Stimulated activated CD4-positive, alpha-beta T cell treated with anti-CD3 and anti-CD28 coated beads, Interleukin-2, amount 100 ng/mL, for 4 hours (primary cell): ENCODE results near the gene TEX2.

Source experiments
- DNase-seq: peaks from one replicate; pipeline ENCODE4 v3.0.0-alpha.2; 2020; ENCODE audit warnings: low read depth

TEX2 gene

DNA sequence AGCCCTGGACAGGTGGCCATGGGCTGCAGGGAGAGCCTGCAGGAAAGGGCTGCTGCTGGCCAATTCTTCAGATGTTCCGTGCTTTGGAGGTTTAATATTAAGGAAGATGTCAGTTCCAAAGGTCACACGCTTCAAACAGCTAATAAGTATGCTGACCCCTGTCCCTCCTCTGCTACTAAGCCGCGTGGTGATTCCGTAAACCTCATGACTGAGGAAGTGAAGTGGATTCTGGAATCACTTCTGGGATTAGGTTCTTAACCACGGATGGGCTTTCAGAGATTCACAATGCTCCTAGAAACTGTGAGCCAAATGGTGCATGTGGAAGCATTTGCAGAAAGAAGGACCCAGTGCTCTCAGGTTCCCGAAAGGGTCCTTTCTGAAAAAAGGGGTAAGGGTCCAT is 104.7 kb downstream of the TEX2 start:
- DNase-seq = no peak

DNA sequence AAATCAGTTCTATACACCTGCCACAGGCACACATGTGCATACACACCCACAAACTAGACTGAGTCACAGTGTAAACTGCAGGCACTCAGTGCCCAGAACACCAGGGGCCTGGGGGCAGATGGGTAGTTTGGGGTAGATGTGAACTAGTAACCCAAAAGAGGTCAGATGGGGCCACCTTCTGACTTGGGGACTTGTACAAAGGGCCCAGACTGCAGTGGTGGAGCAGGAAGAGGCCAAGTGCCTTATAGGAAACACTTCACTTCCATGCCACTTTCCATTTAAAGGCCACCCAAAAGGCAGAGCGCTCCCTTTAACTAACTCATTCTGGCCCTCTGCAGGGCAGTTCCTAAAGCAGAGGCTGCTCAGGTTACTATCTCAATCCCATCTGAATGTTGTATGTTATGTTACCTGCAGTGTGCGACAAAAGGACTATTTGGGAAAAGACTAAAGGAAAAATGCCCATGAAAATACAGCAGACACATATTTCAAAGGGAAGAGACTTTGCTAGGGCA is 105.3 kb downstream of the TEX2 start:
- DNase-seq = no peak

DNA sequence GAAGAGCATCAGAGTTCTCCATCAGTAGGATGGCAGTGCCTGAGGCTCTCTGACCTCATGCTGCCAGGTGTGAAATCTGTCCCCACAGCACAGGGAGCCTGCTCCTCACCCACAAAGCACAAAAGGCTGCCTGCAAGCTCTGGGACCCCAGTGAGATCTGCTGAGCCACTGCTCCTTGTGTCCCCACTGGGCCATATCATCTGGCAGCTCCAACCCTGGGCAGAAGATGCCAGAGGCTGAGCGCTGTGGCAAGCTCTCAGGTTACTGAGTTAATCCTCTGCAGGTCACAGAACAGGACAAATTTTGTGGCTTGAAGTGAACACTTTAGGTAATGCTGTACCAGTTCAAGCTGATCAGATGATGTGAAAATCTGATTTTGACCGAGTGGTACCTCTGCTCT is 106.4 kb downstream of the TEX2 start:
- no peak for DNase-seq

DNA sequence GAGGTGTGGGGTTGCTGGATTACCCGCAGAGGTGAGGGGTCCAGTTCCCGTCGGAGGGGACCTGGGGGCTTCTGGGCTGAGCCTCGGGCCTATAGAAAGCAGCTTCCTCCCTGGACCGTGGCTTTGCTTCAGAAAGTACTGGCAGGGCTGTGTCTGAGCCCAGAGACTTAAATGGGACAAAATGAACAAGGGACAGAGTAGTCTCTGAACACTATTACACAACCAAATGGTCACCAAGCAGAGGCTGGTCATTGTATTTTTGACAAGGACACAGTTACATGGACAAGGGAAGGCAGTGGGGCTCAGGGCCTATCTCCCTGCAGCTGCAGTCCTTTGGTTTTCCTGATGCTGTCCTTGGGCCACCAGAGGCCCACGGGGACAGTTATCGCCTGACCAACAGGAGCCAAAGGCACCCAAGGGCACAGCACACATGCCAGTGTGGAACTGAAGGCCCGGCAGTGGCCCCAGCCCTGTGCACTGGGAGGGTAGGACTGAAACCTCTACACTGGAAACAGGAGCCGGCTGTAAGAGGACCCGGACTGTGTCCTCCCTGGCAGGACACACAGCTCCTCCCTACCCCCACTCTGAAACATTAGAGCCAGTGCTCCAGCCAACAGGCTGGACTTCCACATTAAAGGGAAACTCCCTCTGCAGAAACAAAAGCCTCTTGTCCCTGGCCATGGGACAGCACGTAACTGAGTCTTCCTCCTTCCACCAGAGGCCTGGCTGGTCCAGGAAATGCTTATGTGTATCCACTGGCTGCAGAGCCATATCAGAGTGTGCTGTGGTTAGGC is 107.1 kb downstream of the TEX2 start:
- no peak for DNase-seq

DNA sequence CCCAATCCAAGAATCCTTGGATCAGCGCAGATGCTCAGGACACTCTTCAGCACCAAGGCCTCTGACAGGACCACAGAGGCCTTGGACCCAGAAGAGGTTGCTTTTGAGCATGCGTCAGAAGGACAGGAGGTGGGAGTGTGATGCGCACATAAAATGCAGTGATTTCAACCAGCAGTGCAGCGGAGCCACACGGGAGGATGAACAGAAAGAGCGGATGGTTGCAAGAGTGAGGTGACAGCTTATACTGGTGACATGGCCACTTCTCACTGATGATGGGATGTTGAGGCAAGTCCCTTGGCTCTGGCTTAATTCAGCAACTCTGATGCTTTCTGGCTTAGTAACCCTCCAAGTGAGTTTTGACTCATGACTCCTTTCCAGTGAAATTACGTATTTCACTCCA is 107.9 kb downstream of the TEX2 start:
- no peak for DNase-seq

DNA sequence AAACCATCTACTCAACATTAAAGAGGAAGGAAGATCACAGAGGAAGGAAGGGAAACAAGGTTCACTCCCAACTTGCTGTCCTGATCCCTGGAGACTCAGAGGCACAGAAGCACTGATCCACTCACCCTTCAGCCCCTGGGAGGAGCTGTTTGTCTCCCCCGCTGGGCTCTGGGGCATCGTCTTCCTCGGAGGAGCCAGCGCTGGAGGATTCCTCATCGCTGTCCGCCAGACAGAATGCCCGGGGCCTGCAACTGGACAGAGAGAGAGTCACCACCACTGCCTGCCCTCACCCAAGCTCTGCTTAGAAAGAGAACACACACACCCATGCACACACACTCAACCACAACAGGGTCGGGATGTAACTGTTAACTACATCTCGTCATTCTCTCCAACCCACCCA is 108.3 kb downstream of the TEX2 start:
- no peak for DNase-seq

DNA sequence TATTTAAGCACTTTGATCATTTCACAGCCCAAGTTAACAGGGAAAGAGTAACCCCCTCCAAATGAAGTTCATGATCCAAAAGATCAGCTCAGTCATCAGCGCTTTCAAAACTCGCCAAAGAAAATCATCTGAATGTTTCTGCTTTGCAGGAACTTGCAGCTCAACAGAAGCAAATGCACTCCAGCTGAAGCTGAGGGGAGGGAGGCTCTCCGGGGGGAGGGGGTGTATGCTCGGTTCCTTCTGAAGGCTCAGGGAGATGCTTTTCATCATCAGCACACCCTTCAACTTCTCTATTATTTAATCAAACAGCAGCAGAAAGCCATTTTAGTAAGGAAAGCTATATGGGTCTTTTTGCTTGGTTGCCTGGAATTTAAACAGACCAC is 108.8 kb downstream of the TEX2 start:
- no peak for DNase-seq

DNA sequence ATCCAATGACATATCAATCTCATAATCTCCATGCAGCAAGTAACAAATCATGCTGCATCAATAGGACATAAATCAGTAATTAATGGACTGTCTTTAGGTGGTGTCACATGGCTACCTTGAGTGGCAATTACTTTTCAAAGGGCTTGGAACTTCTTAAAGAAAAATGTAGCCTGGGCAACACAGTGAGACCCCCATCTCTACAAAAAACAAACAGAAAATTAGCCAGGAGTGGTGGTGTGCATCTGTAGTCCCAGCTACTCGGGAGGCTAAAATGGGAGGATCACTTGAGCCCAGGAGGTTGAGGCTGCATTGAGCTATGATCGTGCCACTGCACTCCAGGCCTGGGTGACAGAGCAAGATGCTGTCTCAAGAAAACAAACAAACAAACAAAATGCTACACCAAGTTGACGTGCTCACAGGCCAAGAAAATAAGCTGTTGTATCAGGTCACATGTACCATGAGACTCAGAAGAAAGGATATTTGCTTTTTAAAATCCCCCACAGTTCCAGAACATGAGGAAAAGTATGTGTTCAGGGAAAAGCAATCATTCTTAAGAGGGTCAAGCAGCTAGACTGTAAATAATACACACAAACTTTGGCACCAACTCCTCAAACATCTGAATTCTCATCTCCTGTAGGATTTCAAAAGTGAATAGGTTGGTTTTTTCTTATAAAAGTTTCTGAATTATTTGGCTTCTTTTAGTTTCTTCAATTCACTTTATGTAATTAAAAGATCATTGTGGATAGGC is 109.3 kb downstream of the TEX2 start:
- no peak for DNase-seq

DNA sequence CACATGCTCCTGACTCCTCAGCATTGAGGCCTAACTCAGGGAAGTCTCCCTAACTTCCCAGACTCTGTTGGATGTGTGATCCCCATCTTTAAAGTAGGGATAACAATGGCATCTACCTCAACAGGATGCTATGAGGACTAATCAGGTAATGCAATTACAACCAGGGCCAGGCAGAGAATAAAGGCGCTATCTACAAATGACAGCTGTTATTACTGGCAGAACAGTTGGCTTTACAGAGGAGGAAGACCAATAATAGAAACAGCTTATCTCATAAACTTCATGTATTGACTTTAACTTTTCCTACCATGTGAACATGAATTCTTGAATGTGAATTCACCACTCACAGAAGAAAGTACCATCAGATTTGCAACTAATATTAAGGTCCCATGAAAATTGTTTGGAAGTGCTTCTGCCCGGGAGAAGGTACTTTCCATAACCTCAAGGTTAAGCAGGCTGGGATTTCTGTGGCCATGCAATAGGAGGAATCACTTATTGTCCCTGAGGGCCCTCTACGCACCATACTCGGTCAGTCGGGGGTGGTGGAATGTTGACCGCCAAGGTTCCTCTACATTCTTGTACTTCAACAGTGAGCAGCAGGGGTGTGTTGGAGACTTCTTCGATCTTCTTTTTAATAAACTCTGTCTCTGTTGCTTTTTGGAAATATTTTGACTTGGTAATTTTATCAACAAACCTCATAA is 110.5 kb downstream of the TEX2 start:
- DNase-seq = no peak

DNA sequence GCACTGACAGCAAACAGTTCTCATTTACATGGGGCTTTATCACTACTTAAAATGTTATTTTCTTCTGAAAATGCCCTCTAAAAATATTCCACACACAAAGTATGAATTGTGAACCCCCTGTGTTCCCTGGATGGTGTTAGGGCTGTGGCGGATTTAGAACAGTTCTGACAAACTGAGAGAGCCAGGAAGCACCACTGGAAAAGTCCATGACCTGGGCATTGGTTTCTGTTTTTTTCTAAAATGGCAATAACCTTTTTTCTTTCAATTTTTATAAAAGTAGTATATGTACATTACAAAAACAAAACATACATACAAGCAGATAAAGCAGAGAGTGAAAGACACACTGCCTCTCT is 112.1 kb downstream of the TEX2 start:
- no peak for DNase-seq

DNA sequence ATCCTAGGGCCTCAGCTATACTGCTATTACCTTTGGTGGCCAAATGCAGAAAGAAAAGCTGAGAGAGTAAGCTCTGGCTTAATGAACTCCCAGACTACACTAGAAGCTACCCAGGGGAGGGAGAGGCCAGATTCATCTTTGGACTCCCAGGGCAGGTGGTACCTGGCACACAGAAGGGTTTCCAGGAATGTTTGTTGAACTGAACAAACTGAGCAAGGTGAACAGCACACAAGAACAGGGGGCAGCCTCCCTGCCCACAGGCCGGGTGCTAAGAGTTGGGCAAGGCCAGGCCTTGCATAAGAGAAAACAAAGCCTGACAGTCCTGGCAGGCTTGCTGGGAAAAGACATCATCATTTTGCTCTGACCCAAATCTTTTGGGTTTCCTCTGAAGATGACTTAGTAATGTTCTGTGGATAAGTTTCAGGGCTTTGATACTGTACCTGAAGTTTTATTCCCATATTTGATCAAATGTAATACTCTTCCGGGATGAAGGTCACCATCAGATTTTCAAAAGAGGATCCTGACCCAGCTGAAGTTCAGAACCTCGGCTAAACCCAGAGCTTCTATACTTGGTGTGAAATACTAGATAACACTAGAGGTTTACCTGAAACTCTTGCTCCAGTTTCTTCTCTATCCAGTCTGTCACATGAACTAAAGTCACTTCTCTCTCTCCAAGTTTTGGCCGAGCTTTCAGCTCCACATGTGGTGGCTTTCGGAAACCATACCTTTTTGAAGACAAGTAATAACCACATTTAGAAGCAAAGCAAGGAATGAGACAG is 112.6 kb downstream of the TEX2 start:
- no peak for DNase-seq

DNA sequence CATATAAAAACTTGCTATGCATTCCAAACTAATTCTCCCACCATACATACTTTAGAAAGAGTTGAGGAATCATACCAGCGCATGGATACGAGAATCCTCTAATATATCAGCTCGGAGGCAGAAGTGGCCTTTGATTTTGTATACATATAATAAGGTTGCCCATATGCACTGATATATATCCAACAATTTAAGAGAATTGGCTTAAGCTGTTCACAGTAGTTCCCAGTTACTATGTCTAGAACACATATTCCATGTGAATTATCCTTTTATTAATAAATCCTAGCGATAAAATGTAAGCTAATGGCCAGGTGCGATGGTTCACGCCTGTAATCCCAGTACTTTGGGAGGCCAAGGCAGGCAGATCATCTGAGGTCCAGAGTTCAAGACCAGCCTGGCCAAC is 113.9 kb downstream of the TEX2 start:
- no peak for DNase-seq

DNA sequence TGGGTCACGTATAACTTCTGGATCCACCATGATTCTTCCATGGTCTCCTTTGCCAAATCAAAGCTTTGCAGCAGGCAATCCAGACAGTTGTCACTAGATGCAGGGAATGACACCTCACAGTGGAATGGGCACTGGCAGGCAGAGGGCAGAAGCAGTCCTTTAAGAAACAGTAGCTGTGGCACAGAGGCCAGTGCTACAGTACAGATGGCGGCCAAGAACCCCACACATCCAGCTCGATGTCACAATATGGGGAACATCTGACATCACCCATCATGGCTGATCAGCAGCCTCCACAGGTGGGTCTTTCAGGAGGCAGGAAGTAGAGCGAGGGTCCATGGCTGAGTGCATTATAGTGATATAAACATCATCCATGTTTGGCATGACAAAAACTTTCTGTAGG is 114.4 kb downstream of the TEX2 start:
- no peak for DNase-seq

DNA sequence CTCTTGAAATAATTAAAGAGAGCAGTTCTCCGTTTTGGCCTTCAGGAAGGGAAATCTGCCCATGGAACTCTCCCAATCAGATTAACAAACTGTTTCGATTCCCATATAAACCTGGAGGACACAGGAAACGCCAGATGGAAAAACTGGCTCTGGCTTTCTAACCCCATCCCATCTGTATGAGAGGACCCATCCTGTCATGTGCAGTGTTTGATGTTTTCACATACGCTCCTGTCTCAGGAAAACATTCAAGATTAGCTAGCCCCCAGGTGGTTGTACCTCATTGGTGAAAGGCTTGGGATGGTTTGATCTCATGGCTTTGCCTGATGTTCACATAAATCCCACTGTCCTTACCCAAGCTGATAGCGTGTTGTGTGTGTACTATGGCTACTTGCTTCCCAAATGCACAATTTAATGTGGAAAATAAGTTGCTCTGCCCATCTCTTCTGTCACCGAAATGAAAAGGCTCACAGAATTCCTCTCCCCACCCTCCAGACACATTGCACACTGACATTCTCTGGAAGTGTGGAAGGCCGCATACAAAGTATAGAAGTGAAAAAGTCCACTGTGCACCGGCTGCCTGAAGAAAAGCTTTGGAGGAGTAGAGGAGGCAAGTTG is 114.9 kb downstream of the TEX2 start:
- no peak for DNase-seq

DNA sequence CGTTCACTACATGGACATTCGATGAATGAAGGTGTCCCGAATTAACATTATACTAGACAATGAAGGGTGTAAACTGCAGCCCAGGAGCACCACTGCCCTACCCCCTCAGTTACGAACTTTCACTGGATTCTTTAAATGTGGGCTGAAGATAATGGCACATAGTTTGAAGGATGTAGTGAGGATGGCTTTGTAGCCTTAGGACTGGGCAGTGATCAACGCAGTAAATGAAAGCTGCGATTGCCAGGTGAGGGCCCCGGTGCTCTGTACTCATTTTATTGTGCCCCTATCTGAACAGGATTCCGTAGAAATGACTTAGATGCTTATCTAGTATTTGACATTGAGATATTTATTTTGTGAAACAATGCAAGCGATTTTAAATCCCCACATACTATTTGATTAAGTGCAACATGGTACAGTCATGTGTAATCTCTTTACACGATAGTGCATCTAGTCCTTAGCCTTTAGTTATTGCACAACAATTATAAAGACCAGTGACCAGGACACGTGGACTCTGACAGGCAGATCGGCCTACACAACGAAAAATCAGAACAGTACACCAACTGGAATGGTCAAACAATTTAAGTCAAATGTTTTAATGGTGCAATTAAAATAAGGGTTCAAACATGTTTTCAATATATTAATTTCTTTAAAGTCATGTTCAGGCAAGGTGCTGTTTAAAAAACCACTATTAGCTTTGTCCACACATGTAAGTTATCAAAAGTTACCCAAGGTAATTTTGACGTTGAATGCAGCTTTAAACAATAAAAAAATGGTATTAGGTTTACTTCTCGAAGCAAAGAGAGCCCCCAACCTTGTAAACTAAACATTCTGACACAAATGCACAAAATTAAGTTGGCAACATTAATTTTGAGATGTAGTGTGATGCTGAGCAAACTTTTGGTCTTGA is 115.7 kb downstream of the TEX2 start:
- no peak for DNase-seq

DNA sequence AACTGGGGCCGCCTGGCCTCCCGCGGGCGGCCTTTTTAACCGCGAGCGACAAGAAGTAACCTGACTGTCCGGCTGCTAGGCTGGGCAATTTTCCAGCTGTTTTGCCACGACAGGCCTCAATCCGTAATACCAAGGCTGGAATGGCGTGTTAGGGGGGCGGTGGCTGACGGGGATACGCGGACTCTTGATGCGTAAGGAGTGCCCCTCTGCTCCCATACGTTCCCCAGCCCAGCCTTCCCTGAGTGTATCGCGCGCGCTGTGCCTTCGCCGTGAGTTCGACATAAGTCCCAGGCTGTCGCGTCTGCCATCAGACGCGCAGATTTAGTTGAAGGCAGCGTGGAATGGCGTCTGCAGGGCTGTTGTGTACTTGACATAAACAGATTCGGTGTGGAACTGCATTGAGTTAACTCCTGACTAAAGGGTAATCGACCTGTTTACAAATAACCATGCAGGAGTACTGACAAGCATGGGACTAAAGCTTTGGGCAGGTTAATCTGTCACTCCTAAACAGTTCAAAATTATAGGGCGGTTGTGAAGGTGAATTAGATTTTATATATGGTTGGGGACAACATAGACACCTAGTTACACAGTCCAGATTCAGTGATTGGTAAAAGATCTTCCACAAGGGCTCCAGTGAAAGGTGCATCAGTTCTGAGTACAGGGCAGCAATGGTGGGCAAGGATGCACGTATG is 116.5 kb downstream of the TEX2 start:
- peak; percentile 31 for DNase-seq

DNA sequence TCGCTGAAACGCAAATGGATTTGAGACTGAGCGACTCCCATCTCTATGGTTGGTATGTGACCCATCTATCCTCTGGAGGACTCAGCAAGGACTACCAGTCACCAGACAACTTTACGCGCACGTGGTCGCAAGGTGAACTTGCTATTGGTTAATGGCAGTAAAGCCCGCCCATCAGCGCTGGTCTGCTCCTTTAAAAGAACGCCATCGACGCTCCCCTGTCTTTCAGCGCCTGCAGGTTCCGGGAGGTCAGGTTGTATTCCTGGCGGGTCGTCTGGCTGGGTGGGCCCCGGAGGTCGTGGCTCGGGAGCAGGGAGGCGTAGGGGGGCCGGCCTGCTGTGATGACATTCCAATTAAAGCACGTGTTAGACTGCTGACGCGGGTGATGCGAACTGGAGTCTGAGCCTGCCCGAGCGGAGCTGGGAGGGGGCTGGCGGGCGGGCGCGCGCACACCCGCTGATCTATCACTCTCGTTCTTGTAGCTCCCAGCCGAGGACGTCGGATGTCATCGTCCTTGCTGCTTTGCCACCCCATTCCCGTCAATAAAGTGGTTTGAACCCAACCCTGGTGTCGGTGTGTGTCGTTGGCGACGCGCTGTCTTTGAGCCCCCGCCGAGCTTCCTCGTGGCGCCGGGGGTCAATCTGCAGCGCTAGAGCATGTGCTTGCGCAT is 117.2 kb downstream of the TEX2 start:
- peak; percentile 96 for DNase-seq

DNA sequence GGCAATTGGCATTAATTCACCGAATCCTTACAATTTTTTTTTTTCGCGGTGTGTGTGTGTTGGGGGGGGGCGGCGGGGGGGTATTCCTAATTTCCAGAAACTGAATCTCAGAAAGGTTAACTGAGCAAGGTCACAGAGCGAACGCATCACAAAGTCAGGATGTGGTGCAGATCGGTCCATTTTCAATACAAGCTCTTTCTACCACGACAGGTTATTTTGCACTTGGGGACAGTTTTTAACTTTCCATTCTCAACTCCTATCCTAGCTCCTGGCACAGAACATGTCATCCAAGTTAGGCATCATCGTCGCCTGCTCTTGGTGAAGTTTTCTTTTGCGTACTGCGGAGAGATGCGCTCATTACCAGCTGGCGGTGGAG is 117.7 kb downstream of the TEX2 start:
- DNase-seq = no peak

DNA sequence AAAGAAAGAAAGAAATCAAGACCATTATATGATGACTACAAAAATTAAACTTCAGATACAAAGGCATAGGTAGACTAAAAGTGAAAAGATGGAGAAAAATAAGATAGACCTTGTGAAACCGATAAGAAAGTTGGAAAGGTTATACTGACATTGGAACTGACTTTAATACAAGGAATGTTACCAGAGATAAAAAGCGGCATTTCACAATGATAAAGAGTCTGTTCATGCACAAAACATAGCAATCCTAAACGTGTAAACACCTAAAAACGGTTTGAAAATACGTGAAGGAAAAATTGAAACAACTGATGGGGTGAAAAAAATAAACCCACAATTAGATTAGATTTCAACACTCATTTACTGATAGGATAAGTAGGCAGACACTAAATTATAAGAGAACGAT is 123.5 kb downstream of the TEX2 start:
- no peak for DNase-seq

DNA sequence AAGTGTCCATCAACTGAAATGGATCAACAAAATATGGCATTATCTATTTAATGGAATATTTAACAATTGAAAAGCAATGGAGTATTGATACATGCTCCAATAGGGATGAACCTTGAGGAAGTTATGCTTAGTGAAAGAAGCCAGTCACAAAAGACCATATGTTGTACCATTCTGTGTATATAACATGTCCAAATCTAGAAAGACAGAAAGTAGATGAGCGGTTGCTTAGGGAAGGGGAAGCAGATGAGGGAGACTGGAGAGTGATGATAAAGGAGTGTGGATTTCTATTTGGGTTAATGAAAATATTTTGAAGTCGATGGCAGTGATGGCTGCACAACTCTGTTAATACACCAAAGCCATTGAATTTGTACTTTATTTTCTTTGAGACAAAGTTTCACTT is 124.6 kb downstream of the TEX2 start:
- no peak for DNase-seq
